Parathyroid adenoma (tissue), 2 donors: ENCODE data around the gene ZNF354C.

Experiments used
- H2AFZ ChIP-seq: fragments of 300-600 bp; sonication (generic); one replicate; pipeline ENCODE4 v1.7.0; 2017; ENCODE audit warnings: antibody characterized with exemption, mild to moderate bottlenecking
- H3K27ac ChIP-seq: fragments of 300-600 bp; sonication (generic); one replicate; pipeline ENCODE4 v1.7.0; 2017
- H3K27me3 ChIP-seq: fragments of 300-600 bp; sonication (generic); one replicate; pipeline ENCODE4 v1.7.0; 2017; ENCODE audit warnings: low read length; ENCODE audit not compliant: control insufficient read depth, insufficient read depth
- H3K36me3 ChIP-seq: fragments of 300-600 bp; sonication (generic); one replicate; pipeline ENCODE4 v1.7.0; 2017; ENCODE audit warnings: low read length; ENCODE audit not compliant: control insufficient read depth, insufficient read depth
- H3K4me1 ChIP-seq: fragments of 300-600 bp; sonication (generic); one replicate; pipeline ENCODE4 v1.7.0; 2017; ENCODE audit warnings: control low read depth
- H3K4me2 ChIP-seq: fragments of 300-600 bp; sonication (generic); one replicate; pipeline ENCODE4 v1.7.0; 2017; ENCODE audit warnings: low read length
- H3K4me3 ChIP-seq: fragments of 300-600 bp; sonication (generic); one replicate; pipeline ENCODE4 v1.7.0; 2017; ENCODE audit warnings: low read depth, low read length
- H3K79me2 ChIP-seq: fragments of 300-600 bp; sonication (generic); one replicate; pipeline ENCODE4 v1.7.0; 2017; ENCODE audit warnings: control low read depth
- H3K9ac ChIP-seq: fragments of 300-600 bp; sonication (generic); one replicate; pipeline ENCODE4 v1.7.0; 2017; ENCODE audit warnings: mild to moderate bottlenecking
- H3K9me3 ChIP-seq: fragments of 300-600 bp; sonication (generic); one replicate; pipeline ENCODE4 v1.7.0; 2017; ENCODE audit warnings: low read length; ENCODE audit not compliant: control insufficient read depth
- CTCF ChIP-seq: fragments of 300-600 bp; sonication (generic); IDR thresholded peaks from one replicate; pipeline ENCODE4 v1.7.0; 2017; ENCODE audit warnings: antibody characterized with exemption, mild to moderate bottlenecking
- donor health status: primary hyperparathyroidism.

The ZNF354C gene

GRCh38 chr5:179121667-179122111, 61.5 kb downstream of the ZNF354C start:
- H3K79me2 ChIP-seq: no peaks in the 10 kb centered on the region

GRCh38 chr5:179122411-179123108, 62.4 kb downstream of the ZNF354C start:
- Histone ChIP-seq H3K4me2 (no peak overlapping the region), H3K27ac (no peak overlapping the region), H3K4me3 (no peak overlapping the region), H2AFZ (no peak overlapping the region), H3K36me3 (no peaks in the 10 kb centered on the region), H3K27me3 (no peaks in the 10 kb centered on the region), H3K9me3 (no peaks in the 10 kb centered on the region), H3K79me2 (no peaks in the 10 kb centered on the region), H3K4me1 (no peaks in the 10 kb centered on the region), H3K9ac (no peak overlapping the region)
- TF ChIP-seq CTCF: no peak

More at GRCh38 chr5:179121667-179122111, 61.5 kb downstream of the ZNF354C start:
- no peak for TF ChIP-seq CTCF
- Histone ChIP-seq H3K4me1 (no peaks in the 10 kb centered on the region), H3K27me3 (no peaks in the 10 kb centered on the region), H3K9me3 (no peaks in the 10 kb centered on the region), H3K36me3 (no peaks in the 10 kb centered on the region), H3K4me3 (no peak overlapping the region), H3K4me2 (no peak overlapping the region), H2AFZ (no peak overlapping the region), H3K9ac (no peak overlapping the region), H3K27ac (no peak overlapping the region)

GRCh38 chr5:179123109-179123426, 62.9 kb downstream of the ZNF354C start:
- Histone ChIP-seq H3K9ac (no peak overlapping the region), H3K4me2 (no peak overlapping the region), H3K27ac (no peak overlapping the region), H3K9me3 (no peaks in the 10 kb centered on the region), H3K36me3 (no peaks in the 10 kb centered on the region), H3K4me3 (no peak overlapping the region), H3K4me1 (no peaks in the 10 kb centered on the region), H2AFZ (no peak overlapping the region), H3K27me3 (no peaks in the 10 kb centered on the region), H3K79me2 (no peaks in the 10 kb centered on the region)
- no peak for TF ChIP-seq CTCF

- H3K4me2 ChIP-seq: no peak overlapping the region
- no peaks in the 10 kb centered on the region for H3K79me2 ChIP-seq
- no peak overlapping the region for H3K27ac ChIP-seq
- no peak overlapping the region for H2AFZ ChIP-seq
- no peaks in the 10 kb centered on the region for H3K4me1 ChIP-seq
- no peaks in the 10 kb centered on the region for H3K36me3 ChIP-seq
- no peak for TF ChIP-seq CTCF
- no peak overlapping the region for H3K9ac ChIP-seq
- H3K9me3 ChIP-seq: no peaks in the 10 kb centered on the region
- no peaks in the 10 kb centered on the region for H3K27me3 ChIP-seq
- H3K4me3 ChIP-seq: no peak overlapping the region
These were observed 63.5 kb downstream of the ZNF354C start for GRCh38 chr5:179123491-179124272.
